GM12878 (cell line): ENCODE measurements around the gene NTM. TPM values are rescaled to one million over a fixed set of nuclear protein-coding genes. Genes with fewer than 3 reads are reported as not detected.
A peak's percentile ranks its signal among the peaks of the same experiment; 100 is the strongest.

Source experiments
- ATF2 ChIP-seq: IDR thresholded peaks from 2 replicates; pipeline ENCODE4 v1.6.1; 2012; ENCODE audit warnings: low read length, inconsistent platforms
- CTCF ChIP-seq, 3 experiments: IDR thresholded peaks in 2 of 3; conservative IDR thresholded peaks in 1 of 3; 2 replicates each; pipeline ENCODE4 v1.5.1; 2011; ENCODE audit warnings: low read depth in 3 of 3, low read length in 3 of 3, mild to moderate bottlenecking in 3 of 3, control low read depth in 2 of 3, moderate library complexity in 2 of 3, inconsistent platforms in 1 of 3, mixed read lengths in 1 of 3; ENCODE audit not compliant: control insufficient read depth in 2 of 3, insufficient read depth in 1 of 3; ENCODE audit errors: extremely low read depth in 1 of 3
- E4F1 ChIP-seq: fragments of 450-650 bp; IDR thresholded peaks from 2 replicates; pipeline ENCODE4 v1.6.1; 2018; ENCODE audit warnings: borderline replicate concordance, mild to moderate bottlenecking; ENCODE audit not compliant: partially characterized antibody
- HDAC2 ChIP-seq: fragments of 200-600 bp; sonication (generic); IDR thresholded peaks from 2 replicates; pipeline ENCODE4 v1.6.1; 2017
- HDGF ChIP-seq: fragments of 450-650 bp; IDR thresholded peaks from 2 replicates; pipeline ENCODE4 v1.6.1; 2016; ENCODE audit warnings: antibody characterized with exemption
- HSF1 ChIP-seq: fragments of 150-350 bp; IDR thresholded peaks from 2 replicates; pipeline ENCODE4 v1.6.1; 2014; ENCODE audit warnings: mild to moderate bottlenecking, low read depth, low read length
- IRF3 ChIP-seq: fragments of 450-650 bp; IDR thresholded peaks from 2 replicates; pipeline ENCODE4 v1.6.1; 2014; ENCODE audit warnings: mild to moderate bottlenecking
- JUNB ChIP-seq: IDR thresholded peaks from 2 replicates; pipeline ENCODE4 v1.6.1; 2016; ENCODE audit warnings: antibody characterized with exemption, mild to moderate bottlenecking
- MTA3 ChIP-seq: IDR thresholded peaks from 2 replicates; pipeline ENCODE4 v1.6.1; 2012; ENCODE audit warnings: low read length, inconsistent platforms, borderline replicate concordance
- PKNOX1 ChIP-seq: fragments of 450-650 bp; IDR thresholded peaks from 2 replicates; pipeline ENCODE4 v1.6.1; 2016; ENCODE audit warnings: mild to moderate bottlenecking
- RELA ChIP-seq: fragments of 450-650 bp; IDR thresholded peaks from 2 replicates; pipeline ENCODE4 v1.8.0; 2014; ENCODE audit warnings: borderline replicate concordance; ENCODE audit not compliant: partially characterized antibody
- REST ChIP-seq: IDR thresholded peaks from 2 replicates; pipeline ENCODE4 v1.6.1; 2012; ENCODE audit warnings: mild to moderate bottlenecking, low read depth, low read length
- SMC3 ChIP-seq: IDR thresholded peaks from 2 replicates; pipeline ENCODE4 v1.6.1; 2011; ENCODE audit warnings: low read length, improper control_type of control experiment, borderline replicate concordance
- ZNF207 ChIP-seq: fragments of 450-650 bp; IDR thresholded peaks from 2 replicates; pipeline ENCODE4 v1.6.1; 2014; ENCODE audit warnings: antibody characterized with exemption, mild to moderate bottlenecking, borderline replicate concordance
- polyA plus RNA-seq, 11 experiments: library from polyadenylated mRNA; depleted of rRNA in 4 of 11; unstranded in 6 of 11; stranded (reverse) in 5 of 11; fragments of >200 nt; fragmentation: Nextera tagmentation in 4 of 11; fragmentation: Illumina TruSeq in 1 of 11; extraction: Ambion mirVana in 4 of 11; extraction: Trizol in 1 of 11; gene quantifications; 1 replicate in 1 of 11; 2 replicates in 10 of 11; pipeline versions ENCODE4 v1.2.1 to v1.2.3, GENCODE V29; 2011 to 2016; ENCODE audit warnings: inconsistent platforms in 2 of 11, missing spikeins in 2 of 11, low read depth in 1 of 11
- total RNA-seq, 4 experiments: library from RNA; depleted of rRNA in 3 of 4; stranded (reverse); fragments of >200 nt in 3 of 4; fragmentation: Illumina TruSeq in 1 of 4; extraction: Trizol in 1 of 4; gene quantifications; 2 replicates each; pipeline versions ENCODE4 v1.2.1 to v1.2.3, GENCODE V29; 2013 to 2021

Gene NTM
- total and polyA plus RNA-seq, 10 of the 15 experiments (the other 5 are each of a cell fraction or from before 2014, with no cell fraction given) = not detected

DNA sequence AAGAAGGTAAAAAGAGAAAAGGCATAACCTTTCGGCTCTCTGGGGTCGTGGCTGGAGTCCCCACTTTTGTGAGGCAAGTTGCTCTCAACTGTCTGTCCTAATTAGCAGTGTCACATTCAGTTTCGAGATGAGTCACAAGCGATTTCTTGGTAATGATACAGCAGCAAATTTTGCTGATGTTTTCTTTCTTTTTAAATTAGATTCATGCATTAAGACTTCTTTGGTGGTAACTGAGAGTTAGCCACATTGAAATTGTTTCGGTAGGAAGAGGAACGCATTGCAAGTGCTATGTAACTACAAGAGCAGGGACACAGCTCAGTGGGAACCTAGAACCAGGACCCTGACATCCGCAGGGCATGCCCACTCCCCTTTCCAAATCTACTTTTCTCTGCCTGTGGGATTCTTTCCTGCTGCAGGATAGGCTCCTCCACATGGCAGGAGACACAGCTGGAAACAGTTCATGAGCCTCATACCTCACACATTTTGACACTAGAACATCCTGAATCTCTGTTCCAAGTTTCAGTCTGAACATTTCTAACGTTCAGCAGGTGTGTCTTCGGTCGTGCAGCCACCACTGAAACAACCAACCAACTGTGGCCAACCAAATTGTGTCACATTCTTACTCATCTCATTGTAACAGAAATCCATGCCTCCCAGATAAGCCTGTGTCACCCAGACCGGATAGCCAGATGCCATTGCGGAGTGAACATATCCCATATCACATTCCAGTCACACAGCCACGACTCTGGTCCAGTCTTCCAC lies 987.6 kb downstream of the NTM start (continued):
- TF ChIP-seq CTCF (IDR thresholded peaks at IDR 0.05 in 2 of 3, conservative IDR thresholded peaks at IDR 0.05 in 1 of 3; ENCODE audit: control insufficient read depth in 2 of 3, extremely low read depth in 1 of 3, insufficient read depth in 1 of 3, low read depth in 3 of 3, low read length in 3 of 3) (no peak), SMC3 (no peak), HDAC2 (no peak), HSF1 (no peak), HDGF (no peak), ATF2 (peak; percentile 79), ZNF207 (no peak; the same call in 1 of the 2 replicates), MTA3 (peak; percentile 79; the same call in 1 of the 2 replicates), RELA (no peak), IRF3 (no peak), JUNB (peak; percentile 90), REST (no peak), PKNOX1 (peak; percentile 71; the same call in 1 of the 2 replicates), E4F1 (no peak)
